Stimulated activated CD4-positive, alpha-beta T cell treated with anti-CD3 and anti-CD28 coated beads, Interleukin-12 subunit alpha, Interleukin-12 subunit beta, amount 100 ng/mL, for 24 hours (primary cell): ENCODE measurements around the gene KIF3B.
"Not testable (repeated sequence)": the region's sequence is repeated elsewhere in the genome, so short reads cannot be mapped to it uniquely, and the experiment has no call there.

Experiments used
- DNase-seq, 2 experiments: peaks; one replicate each; pipeline ENCODE4 v3.0.0-alpha.2; 2020; ENCODE audit warnings: low read depth in 2 of 2

Gene KIF3B

DNA sequence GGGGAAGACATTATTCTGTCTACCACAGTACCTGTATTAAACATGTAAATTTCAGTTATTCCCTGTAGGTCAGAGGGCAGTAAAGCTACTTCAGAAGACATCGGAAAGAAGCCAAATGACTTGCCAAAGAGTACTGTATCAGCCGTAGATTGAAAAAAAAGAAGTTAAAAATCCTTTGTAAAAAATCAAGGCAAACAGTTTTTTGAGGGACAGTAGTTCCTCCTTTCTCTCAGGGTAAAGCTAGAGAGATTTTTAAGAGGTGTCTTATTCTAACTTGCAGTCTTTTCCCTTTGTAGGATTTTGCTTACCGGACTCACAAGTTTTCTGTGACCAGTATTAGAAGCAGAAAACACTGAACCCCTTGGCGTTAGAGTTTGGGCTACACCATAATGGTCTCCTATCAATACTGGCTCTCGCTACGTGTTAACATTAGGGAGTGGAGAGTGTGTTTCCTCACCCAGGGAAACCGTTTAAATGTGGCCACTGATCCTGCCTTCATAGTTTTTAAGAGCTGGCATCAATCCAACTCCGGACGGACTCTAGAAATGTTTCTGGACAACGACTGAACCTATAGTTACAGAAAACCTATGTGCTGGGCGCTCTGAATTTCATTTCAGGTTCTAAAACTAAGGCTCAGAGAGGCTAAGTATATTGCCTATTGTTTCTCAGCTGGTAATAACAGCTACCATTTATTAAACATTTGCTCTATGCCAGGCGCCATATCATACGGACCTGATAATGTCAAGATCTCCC is 79.3 kb downstream of the KIF3B start:
- no peak for DNase-seq

DNA sequence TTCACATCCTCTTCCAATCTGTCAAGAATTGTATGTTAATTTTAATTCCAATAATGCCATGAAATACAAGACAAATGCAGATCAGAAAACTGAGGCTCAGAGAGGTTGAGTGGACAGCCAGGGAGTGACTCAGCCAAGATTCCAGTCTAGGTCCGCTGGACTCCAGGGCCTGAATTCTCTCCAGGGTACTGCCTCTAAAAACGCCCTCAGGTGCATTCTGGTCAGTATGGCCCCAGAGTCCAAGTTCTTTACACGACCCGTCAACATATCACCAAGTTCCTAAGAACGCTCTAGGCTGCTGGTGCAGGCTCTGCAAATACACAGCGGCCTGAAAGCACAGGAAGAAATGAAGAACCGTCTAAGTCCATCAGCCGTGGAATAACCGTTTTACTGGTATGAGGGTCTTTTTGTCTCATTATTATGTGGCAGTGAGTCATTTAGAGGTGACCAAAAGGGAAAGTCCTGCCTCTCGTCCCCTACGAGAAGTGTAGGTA is 80.0 kb downstream of the KIF3B start:
- DNase-seq, result no peak

DNA sequence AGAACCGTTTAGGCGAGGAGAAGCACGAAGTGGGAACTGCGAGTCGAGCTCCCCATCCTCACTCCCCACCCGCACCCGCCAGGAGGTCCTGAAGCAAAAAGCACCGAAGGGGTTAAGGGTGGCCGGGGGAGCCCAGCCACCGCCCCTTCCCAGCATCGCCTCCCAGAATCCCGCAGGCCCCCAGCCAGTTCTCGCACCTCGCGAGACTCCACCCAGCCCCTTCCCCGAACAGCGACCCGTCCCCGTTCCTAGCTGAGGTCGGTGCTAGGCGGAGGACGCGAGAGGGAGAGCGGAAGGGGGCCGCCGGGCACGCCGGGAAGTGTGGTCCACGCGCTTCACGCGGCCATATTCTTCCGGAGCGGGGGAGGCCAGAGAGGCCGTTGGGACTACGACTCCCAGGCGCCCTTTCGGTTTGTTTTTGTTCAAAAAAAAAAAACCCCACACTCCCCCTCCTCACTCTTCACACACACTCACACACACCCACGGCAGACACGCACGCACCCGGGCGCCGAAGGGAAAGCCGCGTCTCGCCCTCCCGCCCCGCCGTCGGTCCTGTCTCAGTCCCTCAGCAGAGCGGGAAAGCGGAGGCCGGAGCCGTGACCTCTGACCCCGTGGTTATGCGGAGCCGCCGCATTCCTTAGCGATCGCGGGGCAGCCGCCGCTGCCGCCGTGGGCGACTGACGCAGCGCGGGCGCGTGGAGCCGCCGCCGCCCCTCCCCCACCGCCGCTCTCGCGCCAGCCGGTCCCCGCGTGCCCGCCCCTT is 80.6 kb downstream of the KIF3B start, which contains the start of gene ASXL1:
ASXL1 (plus strand) TSS at position 463 of the 763 bp plus-strand sequence. CDS start 445 bp downstream, outside the sequence.
- peak; percentile 92 to 93 for DNase-seq

DNA sequence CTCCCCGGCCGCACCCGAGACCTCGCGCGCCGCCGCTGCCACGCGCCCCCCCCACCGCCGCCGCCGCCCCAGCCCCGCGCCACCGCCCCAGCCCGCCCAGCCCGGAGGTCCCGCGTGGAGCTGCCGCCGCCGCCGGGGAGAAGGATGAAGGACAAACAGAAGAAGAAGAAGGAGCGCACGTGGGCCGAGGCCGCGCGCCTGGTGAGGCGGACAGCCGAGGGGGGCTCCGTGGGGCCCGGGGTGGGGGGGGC is 81.1 kb downstream of the KIF3B start:
- DNase-seq, result no peak

DNA sequence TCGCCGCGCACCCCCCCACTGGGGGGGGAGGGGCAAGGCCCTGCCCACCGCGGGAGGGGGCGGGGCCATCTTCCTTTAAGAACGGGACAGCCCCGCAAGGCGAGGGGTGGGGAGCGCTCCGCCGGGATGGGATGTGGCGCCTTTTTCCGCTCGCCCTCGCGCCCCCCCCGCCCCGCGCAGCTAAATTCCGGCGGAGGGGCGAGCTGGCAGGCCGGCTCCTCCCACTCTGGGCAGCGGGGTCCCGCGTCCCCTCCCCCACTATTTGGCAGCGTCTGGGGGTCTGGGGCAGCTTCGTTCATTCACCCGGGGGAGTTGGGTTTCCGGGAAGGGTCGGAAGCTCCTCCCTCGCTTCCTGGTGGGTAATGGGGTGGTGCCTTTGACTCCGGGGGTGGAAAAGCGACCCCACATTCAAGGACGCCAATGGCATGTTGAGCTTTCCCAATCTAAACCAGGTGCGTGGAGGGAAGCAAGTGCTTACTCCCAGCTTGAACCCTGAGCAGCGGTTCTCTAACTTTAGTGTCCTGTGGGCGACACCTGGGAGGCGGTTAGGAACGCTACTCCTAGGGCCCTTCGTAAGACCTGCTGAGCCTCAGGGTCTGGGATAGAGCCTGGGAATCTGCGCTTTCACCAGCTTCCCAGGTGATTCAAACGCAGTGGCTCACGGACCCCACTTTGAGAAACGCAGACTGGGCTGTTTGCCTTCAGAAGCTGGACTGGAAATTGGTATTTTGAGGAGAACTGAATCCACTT is 81.6 kb downstream of the KIF3B start:
- DNase-seq, result peak; percentile 61 to 70

DNA sequence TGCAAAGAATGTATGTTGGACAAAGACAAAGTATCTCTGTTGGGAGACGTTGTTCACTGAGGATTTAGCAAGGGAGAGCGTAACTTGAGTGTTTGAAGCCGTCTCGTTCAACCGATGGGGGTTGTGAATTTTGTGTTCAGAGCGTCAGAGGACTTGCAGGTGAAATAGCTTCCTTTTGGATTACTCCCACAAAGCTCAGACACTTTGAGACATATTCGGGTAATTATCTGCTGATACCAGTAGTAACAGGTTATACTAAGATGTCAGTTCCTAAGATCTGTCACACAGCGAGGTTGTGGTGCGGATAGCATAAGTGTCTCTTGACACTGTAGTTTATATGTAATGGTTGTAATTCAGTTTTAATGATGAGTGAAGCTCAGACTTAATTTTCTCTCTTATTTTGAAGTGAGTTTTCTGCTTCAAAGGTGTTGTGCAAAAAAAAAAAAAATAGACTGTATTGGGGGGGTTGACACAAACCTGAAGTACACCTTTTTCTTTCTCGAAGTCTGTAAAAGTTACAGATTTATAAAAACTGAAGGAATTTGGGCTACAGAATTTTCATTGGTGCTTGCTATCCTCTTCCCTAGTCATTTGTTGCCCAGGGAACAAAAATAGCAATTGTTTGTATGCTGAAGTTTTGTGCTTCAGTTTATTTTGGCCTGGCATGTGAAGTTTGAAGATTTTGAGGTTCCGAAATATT is 82.3 kb downstream of the KIF3B start:
- DNase-seq, result no peak

DNA sequence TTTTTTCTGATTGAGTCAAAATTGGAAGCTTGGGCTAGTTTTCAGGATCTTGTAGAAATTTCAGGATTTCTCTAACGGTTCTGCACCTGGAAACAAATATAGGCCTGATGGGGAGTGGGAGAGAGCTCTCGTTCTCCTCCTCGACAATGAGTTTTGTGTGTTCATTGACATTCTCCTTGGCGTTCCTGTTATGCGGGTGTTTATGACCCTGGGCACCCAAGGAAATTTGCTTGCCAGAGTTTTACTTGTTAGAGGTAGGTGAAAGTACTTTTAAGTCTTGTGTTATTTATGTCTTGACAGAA is 82.8 kb downstream of the KIF3B start:
- no peak for DNase-seq

DNA sequence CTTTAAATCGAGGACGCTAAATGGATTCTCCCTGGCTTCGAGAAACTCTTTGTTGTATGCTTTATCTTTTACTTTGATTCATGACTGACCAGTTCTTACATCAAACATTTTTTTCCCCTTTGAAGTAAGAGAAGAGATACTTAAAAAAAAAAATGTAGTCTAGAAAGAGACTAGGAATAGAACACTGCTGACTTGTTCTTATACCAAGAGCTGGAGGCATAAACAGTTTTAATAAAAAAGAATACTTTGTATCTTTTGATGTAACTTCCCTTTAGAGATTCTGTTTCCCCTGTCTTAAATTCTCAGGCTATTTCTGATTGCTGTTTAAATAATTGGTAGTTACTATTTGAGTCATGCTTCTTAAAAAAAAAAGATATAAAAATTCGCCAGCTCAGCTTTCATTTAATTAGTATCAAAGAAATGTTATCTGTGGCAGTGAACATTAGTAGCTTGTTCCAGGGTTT is 85.5 kb downstream of the KIF3B start:
- no peak for DNase-seq

DNA sequence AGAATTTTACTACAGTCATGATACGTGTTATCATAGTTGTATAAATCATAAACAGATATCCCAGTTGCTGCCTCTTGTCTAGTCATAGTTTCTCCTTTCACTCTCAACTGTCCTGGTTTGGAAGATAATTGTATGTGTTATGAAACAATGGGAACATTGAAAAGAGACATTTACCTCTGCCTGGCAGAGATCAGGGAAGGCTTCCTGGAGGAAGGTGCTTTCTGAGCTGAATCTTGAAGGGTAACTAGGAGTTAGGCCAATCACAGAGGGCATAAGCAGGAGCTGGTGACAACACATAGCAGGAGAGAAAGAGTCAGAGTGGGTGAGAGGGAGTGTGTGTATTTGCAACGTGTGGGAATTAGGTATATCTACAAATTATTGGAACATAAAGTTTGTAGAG is 86.0 kb downstream of the KIF3B start:
- DNase-seq, result no peak

DNA sequence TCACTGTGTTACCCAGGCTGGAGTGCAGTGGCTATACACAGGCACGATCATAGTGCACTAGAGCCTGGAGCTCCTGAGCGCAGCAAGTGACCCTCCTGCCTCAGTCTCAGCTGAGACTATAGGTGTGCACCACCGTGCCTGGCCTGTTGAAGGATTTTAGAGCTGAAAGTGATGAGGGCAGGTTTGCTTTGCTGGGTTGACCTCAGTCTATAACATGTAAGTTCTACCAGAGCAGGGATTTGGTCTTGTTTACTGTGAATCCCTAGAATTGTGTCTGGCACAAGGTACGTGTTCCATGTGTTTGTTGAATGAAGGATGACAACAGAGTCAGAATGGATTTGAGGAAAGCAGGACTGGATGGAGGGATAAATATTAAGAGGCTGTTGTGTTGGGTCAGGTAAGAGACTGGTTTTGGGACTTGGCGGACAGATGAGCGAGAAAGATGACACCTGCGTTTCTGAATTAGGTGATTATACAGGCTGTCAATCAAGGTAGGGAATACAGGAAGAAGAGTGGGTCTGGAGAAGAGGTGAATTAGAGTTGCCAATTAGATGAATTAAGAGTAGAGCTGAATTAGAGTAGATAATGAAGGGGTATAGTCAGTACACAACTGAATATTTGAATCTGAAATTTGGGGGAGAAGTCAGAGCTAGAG is 87.2 kb downstream of the KIF3B start:
- DNase-seq, result no peak

DNA sequence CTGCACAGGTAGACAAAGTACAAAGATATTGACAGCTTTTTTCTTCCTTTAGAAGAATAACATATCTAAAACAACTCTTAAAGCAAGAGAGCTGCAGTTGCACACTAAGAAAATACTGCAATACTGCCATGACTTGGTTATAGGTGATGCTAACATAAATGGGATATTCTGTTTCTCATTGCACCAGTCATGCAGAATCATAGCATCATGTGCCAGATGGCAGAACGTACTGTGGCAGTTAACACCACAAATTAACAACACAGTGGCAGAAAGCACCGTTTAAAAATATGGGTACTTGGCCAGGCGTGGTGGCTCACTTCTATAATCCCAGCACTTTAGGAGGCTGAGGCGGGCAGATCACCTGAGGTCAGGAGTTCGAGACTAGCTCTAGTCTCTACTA is 88.1 kb downstream of the KIF3B start:
- no peak for DNase-seq

DNA sequence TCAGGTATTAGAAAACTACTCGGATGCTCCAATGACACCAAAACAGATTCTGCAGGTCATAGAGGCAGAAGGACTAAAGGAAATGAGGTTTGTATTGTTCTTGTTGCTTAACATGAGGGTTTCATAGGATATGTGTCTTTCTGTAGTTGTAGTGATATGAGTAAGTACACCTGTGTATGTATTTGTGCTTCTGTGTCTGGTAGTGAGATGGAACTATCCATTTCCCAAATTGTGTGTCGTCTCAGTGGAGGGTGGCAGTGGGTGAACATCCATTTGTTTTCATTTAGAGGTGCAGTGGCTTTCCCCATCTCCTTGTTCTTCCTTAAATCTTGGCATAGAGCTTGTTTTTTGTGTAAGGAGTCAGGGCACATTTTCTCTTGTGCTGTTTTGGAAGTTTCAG is 88.9 kb downstream of the KIF3B start:
- DNase-seq, result no peak

DNA sequence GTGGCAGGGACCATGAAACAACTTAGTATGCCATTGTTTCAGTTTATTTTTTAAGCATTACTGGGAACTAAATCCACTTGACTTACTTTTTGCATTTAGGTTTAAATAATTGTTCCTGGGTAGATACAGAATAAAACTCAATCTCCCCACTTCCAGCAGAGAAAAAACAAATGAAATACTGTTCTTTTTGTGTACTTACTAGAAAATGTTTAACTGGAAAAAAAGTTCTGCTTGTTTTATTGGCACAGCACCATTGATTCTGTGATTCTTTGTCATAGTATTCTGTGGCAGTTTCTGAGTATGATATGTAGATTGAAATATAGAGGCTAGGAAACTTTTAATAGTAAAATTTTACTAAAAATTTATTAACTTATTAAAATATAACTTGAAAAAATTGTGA is 90.9 kb downstream of the KIF3B start:
- DNase-seq, result no peak

DNA sequence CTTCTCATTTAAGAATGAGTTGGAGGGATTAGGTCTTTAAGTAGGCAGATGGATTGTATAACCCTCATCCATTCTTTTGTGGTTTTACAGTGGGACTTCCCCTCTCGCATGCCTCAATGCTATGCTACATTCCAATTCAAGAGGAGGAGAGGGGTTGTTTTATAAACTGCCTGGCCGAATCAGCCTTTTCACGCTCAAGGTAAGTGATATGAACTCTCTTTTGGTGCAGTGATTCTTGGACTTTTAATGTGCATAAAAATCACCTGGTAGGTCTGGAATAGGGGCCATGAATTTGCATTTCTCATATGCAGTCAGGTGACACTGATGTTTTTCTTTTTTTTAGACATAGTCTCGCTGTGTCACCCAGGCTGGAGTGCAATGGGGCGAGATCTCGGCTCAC is 91.5 kb downstream of the KIF3B start:
- no peak for DNase-seq

DNA sequence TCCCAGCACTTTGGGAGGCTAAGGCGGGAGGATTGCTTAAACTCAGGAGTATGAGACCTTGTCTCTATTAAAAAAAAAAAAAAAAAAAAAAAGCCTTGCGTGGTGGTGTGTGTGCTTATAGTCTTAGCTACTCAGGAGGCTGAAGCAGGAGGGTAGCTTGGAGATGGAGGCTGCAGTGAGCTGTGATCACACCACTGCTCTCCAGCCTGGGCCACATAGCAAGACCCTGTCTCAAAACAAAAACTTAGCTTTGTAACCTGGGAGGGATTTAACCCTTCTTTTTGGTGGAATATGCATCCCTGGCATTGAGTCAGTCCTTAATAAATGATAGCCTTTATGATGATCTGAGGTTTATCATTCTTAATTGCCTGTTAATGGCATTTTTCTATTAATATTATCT is 93.4 kb downstream of the KIF3B start:
- no peak for DNase-seq

DNA sequence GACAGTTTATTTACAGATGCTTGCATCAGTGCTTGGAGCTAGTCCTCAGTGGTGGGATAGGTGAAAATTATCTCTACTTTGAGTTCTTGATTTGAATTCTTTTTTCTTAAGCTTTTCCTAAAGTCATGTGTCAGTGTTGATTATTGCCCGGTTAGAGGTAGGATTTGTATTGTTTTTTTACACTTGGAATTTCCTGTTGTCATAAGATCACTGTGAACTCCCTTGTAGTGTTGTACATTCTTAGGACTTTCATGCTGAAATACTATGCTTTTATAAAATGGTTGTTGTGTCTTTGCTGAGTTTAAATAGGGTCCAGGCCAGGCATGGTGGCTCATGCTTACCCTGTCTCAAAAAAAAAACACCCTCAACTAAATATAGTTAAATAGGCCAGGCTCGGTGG is 101.0 kb downstream of the KIF3B start:
- no peak for DNase-seq

DNA sequence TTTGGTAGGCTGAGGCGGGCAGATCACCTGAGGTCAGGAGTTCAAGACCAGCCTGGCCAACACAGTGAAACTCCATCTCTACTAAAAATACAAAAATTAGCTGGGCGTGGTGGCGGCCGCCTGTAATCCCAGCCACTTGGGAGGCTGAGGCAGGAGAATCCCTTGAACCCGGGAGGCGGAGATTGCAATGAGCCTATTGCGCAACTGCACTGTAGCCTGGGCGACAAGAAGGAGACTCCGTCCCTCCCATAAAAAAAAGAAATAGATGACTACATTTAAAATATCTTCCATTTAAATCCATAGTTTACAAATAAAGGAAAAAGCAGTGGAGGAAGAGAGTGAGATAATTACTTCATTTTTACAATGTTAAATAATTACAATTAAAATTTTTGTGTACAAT is 102.6 kb downstream of the KIF3B start:
- not testable (repeated sequence) for DNase-seq

DNA sequence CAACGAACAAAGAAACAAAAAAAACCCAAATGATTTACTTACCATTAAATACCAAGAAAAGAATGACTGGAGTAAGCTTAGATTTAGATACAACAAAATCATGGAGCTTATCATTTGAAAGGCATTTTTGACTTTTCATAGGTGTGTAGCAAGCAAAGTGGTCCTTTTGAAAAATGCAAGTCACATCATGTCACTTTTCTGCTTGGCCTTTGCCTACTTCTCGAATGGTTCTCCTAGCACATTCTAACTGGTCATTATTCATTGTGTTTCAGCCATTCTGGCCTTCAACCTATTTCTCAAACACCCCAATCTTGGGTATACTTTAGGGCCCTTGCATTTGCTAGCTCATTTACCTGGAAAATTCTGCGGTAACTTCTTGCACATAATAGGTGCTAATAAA is 103.3 kb downstream of the KIF3B start:
- DNase-seq, result no peak

DNA sequence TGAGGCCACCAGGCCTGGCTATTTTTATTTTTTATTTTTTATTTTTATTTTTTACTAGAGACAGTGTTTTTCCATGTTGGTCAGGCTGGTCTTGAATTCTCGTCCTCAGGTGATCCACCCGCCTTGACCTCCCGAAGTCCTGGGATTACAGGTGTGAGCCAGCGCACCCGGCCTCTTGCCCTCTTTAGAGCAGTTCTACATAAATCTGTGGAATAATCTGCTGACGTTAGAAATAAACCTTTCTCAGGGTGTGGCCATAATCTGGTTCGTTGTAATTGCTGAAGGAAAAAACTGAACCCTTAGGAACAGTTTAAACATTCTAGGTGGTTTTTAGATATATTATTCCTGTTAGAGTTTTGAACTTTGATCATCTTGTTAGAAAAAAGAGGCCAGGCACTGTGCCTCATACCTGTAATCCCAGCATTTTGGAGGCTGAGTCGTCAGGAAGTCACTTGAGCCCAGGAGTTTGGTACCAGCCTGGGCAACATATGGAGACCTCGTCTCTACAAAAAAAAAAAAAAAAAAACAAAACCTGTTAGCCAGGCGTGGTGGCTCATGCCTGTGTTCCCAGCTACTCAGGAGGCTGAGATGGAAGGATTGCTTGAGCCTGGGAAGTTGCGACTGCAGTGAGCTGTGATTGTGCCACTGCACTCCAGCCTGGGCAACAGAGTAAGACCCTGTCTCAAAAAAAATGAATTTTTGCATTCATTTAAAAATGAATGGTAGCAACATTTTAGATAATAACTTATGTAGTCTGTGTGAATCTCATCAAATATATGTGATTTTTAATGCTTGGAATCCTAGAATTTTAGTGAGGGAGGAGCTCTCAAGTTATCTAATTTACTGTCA is 104.9 kb downstream of the KIF3B start:
- no peak for DNase-seq

DNA sequence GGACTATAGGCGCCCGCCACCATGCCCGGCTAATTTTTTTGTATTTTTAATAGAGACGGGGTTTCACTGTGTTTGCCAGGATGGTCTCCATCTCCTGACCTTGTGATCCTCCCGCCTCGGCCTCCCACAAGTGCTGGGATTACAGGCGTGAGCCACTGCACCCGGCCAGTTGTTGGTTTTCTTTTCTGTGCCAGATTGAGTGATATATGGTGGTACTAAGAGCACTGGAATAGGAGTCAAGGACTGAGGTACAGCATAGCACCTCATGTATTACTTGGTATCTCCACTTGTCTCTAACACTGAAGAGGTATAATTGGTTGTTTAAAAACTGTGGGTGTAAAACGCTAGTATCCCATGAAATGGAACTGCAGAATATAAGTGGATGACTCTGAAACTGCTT is 106.0 kb downstream of the KIF3B start:
- not testable (repeated sequence) for DNase-seq
